K562 (cell line): ENCODE data around the gene OR5K2. TPM values are rescaled to one million over a fixed set of nuclear protein-coding genes. Genes with fewer than 3 reads are reported as not detected.

ENCODE experiments used
- ATAC-seq: fragments of 200-7000 bp; cut with Tn5 transposase; 3 replicates; pipeline ENCODE4 v1.9.1; 2020; ENCODE audit warnings: moderate library complexity
- BruUV-seq: library from RNA; stranded (reverse); fragments of 400-500 nt; replicated peaks from 2 replicates; lab custom pipeline; 2021; lab: Mats Ljungman, UMichigan
- CTCF ChIA-PET: fragments of 300-600 bp; formaldehyde crosslinking; extraction: SDS; loops from one replicate; lab custom pipeline; 2021; ENCODE audit warnings: low intra/inter-chr PET ratio; lab: Yijun Ruan, JAX
- POLR2A ChIA-PET: fragments of 300-600, 350-650 bp; sonication (Branson Sonifier 250); formaldehyde crosslinking; extraction: SDS; loops from one replicate; lab custom pipeline; 2021; ENCODE audit warnings: antibody characterized with exemption, inconsistent platforms; lab: Yijun Ruan, JAX
- DNase-seq, 4 experiments: peaks; one replicate each; pipeline versions ENCODE4 v3.0.0 to v3.0.0-alpha.2; 2011 to 2018; ENCODE audit warnings: low spot score in 3 of 4, mixed read lengths in 3 of 4; ENCODE audit errors: extremely low read depth in 1 of 4
- FAIRE-seq: peaks from 2 replicates; lab custom pipeline; 2011; peaks lifted over from hg19 to GRCh38; lab: Jason Lieb, UNC
- H2AFZ ChIP-seq: 2 replicates; pipeline ENCODE4 v1.6.0; 2011; ENCODE audit warnings: low read depth, low read length, control low read depth, inconsistent platforms
- H3K27ac ChIP-seq: fragments of 200-600 bp; 3 replicates; pipeline ENCODE4 v1.8.0; 2011; ENCODE audit warnings: low read depth, mild to moderate bottlenecking, control low read depth, inconsistent platforms, low read length, moderate library complexity, mixed read lengths; ENCODE audit errors: extremely low read depth
- H3K27me3 ChIP-seq, 2 experiments: fragments of 300-600 bp in 1 of 2; 2 replicates in 1 of 2; 3 replicates in 1 of 2; pipeline versions ENCODE4 v1.6.0 to v1.8.0; 2011; ENCODE audit warnings: inconsistent platforms in 2 of 2, low read length in 2 of 2, mild to moderate bottlenecking in 1 of 2, mixed read lengths in 1 of 2, moderate library complexity in 1 of 2; ENCODE audit not compliant: control insufficient read depth in 2 of 2, insufficient read depth in 2 of 2
- H3K36me3 ChIP-seq: fragments of 300-600 bp; 3 replicates; pipeline ENCODE4 v1.8.0; 2011; ENCODE audit warnings: mild to moderate bottlenecking, low read length, inconsistent platforms; ENCODE audit not compliant: control insufficient read depth, insufficient read depth
- H3K4me1 ChIP-seq, 2 experiments: fragments of 200-600 bp in 1 of 2; replicated peaks in 1 of 2; 2 replicates in 1 of 2; 3 replicates in 1 of 2; pipeline versions ENCODE4 v1.5.1 to v1.8.0; 2011; ENCODE audit warnings: inconsistent platforms in 2 of 2, low read length in 2 of 2, mild to moderate bottlenecking in 1 of 2, mixed read lengths in 1 of 2, moderate library complexity in 1 of 2; ENCODE audit not compliant: control insufficient read depth in 2 of 2, insufficient read depth in 2 of 2
- H3K4me2 ChIP-seq: 2 replicates; pipeline ENCODE4 v1.6.1; 2011; ENCODE audit warnings: low read length, control low read depth, inconsistent platforms, mixed read lengths; ENCODE audit not compliant: insufficient read depth
- H3K4me3 ChIP-seq: fragments of 200-600 bp; sonication (generic), shearing (Covaris generic); 2 replicates; pipeline ENCODE4 v1.5.1; 2016; ENCODE audit warnings: control low read depth, inconsistent platforms
- H3K79me2 ChIP-seq: fragments of 200-600 bp; 3 replicates; pipeline ENCODE4 v1.8.0; 2011; ENCODE audit warnings: low read length, inconsistent platforms; ENCODE audit not compliant: control insufficient read depth, insufficient read depth
- H3K9ac ChIP-seq, 2 experiments: 2 replicates each; pipeline versions ENCODE4 v1.6.0 to v1.6.1; 2011; ENCODE audit warnings: low read depth in 2 of 2, low read length in 2 of 2, control low read depth in 1 of 2, inconsistent platforms in 1 of 2, mild to moderate bottlenecking in 1 of 2, mixed read lengths in 1 of 2; ENCODE audit not compliant: insufficient read depth in 1 of 2
- H3K9me1 ChIP-seq: one replicate; pipeline ENCODE4 v1.6.0; 2011; ENCODE audit warnings: inconsistent platforms, mild to moderate bottlenecking, low read length, moderate library complexity; ENCODE audit not compliant: control insufficient read depth, insufficient read depth
- H3K9me3 ChIP-seq: replicated peaks from 2 replicates; pipeline ENCODE4 v1.5.1; 2011; ENCODE audit warnings: low read depth, low read length, inconsistent platforms; ENCODE audit not compliant: control insufficient read depth, insufficient read depth
- H4K20me1 ChIP-seq: replicated peaks from 2 replicates; pipeline ENCODE4 v1.6.1; 2011; ENCODE audit warnings: low read length, inconsistent platforms, mixed read lengths; ENCODE audit not compliant: control insufficient read depth, insufficient read depth
- CBX2 ChIP-seq: fragments of 200-600 bp; sonication (generic); IDR thresholded peaks from one replicate; pipeline ENCODE4 v1.6.1; 2012; ENCODE audit warnings: mild to moderate bottlenecking, low read length, inconsistent platforms; ENCODE audit not compliant: insufficient read depth, poor library complexity, severe bottlenecking
- CEBPB ChIP-seq: fragments of 450-650 bp; IDR thresholded peaks from 2 replicates; pipeline ENCODE4 v1.6.1; 2016; ENCODE audit warnings: missing genetic modification characterization, missing compliant biosample characterization
- MIER1 ChIP-seq: fragments of 450-650 bp; IDR thresholded peaks from 2 replicates; pipeline ENCODE4 v1.6.1; 2016; ENCODE audit warnings: antibody characterized with exemption, mild to moderate bottlenecking, low read depth
- PHF8 ChIP-seq: fragments of 200-600 bp; sonication (generic); IDR thresholded peaks from 2 replicates; pipeline ENCODE4 v1.6.1; 2012; ENCODE audit warnings: mixed run types, mild to moderate bottlenecking, inconsistent platforms, low read length, moderate library complexity, borderline replicate concordance
- POLR2AphosphoS2 ChIP-seq: IDR thresholded peaks from 2 replicates; pipeline ENCODE4 v1.6.1; 2012; ENCODE audit warnings: low read length, improper control_type of control experiment
- SP1 ChIP-seq: sonication (generic); formaldehyde crosslinking; IDR thresholded peaks from 2 replicates; pipeline ENCODE4 v1.8.1; 2022; ENCODE audit warnings: mild to moderate bottlenecking, missing genetic modification reagents
- ZNF23 ChIP-seq: fragments of 250-450 bp; sonication (Bioruptor Pico); IDR thresholded peaks from 2 replicates; pipeline ENCODE4 v1.4.0; 2020; ENCODE audit warnings: mild to moderate bottlenecking
- ZNF644 ChIP-seq: fragments of 200-800 bp; sonication (Bioruptor generic); IDR thresholded peaks from 2 replicates; pipeline ENCODE4 v1.6.1; 2016; ENCODE audit warnings: low read depth, missing genetic modification characterization, missing compliant biosample characterization
- WGBS: fragments of 100-300 bp; shearing (Covaris generic); methylation state at CpG from one replicate; pipeline ENCODE4 v1.1.6; 2016; ENCODE audit warnings: low coverage, mixed read lengths; ENCODE audit not compliant: insufficient coverage; ENCODE audit errors: missing lambda C conversion rate; 5-methylcytosine and 5-hydroxymethylcytosine counted together
- in situ Hi-C: fragments of 300-500 bp; cut with MboI; formaldehyde crosslinking; loops from 4 replicates; pipeline ENCODE4 v1.15.0; 2018; ENCODE audit warnings: inconsistent platforms, mixed read lengths
- intact Hi-C: fragments of 100-400 bp; cut with micrococcal nuclease; formaldehyde crosslinking; loops from 2 replicates; pipeline ENCODE4 v1.14.2; 2022
- polyA plus RNA-seq, 8 experiments: library from polyadenylated mRNA; depleted of rRNA in 4 of 8; stranded (reverse) in 5 of 8; unstranded in 3 of 8; fragments of >200 nt; fragmentation: Nextera tagmentation in 2 of 8; fragmentation: Illumina TruSeq in 1 of 8; extraction: Ambion mirVana in 2 of 8; extraction: Trizol in 1 of 8; gene quantifications; 2 replicates each; pipeline versions ENCODE4 v1.2.1 to v1.2.3, GENCODE V29; 2011 to 2014; ENCODE audit warnings: inconsistent platforms in 1 of 8, missing spikeins in 1 of 8
- total RNA-seq, 7 experiments: library from RNA; depleted of rRNA in 6 of 7; stranded (reverse); fragments of >200 nt in 6 of 7; fragmentation: Illumina TruSeq in 2 of 7; extraction: Trizol in 2 of 7; gene quantifications; 2 replicates each; pipeline versions ENCODE4 v1.2.1 to v1.2.3, GENCODE V29; 2011 to 2021; ENCODE audit warnings: low replicate concordance in 1 of 7
- TF ChIP-seq, protein P1 (sequence below): IDR thresholded peaks from 2 replicates; pipeline ENCODE4 v1.6.1; 2012; ENCODE audit warnings: low read depth, low read length, improper control_type of control experiment, borderline replicate concordance
- TF ChIP-seq, protein P2 (sequence below): sonication (generic); formaldehyde crosslinking; IDR thresholded peaks from 2 replicates; pipeline ENCODE4 v1.8.0; 2022; ENCODE audit warnings: mild to moderate bottlenecking, missing genetic modification reagents, borderline replicate concordance

Gene OR5K2
- total and polyA plus RNA-seq, 9 of the 15 experiments (the other 6 are each of a cell fraction or from before 2014, with no cell fraction given), result not detected

DNA sequence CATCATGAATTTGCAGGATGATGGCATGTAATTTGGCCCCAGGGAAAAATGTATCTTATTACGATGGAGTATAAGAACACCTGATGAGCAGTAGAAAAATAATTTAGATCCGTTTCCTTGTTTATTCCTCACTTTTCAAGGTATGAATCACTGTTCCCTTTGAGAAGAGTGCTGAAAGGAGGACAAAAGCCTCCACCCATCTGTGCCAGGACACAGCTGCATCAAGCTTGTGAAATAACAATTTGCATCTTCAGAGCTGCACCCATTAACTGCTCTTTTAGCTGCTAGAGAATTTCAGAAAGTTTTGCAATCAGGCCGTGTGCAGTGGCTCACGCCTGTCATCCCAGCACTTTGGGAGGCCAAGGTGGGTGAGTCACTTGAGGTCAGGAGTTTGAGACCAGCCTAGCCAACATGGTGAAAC is 15.6 kb downstream of the OR5K2 start:
- no peak overlapping the region for H3K4me2 ChIP-seq
- no peak overlapping the region for H2AFZ ChIP-seq
- no peaks in the 10 kb centered on the region for H4K20me1 ChIP-seq
- CTCF ChIA-PET, result no interaction called here
- TF ChIP-seq, protein P1, sequence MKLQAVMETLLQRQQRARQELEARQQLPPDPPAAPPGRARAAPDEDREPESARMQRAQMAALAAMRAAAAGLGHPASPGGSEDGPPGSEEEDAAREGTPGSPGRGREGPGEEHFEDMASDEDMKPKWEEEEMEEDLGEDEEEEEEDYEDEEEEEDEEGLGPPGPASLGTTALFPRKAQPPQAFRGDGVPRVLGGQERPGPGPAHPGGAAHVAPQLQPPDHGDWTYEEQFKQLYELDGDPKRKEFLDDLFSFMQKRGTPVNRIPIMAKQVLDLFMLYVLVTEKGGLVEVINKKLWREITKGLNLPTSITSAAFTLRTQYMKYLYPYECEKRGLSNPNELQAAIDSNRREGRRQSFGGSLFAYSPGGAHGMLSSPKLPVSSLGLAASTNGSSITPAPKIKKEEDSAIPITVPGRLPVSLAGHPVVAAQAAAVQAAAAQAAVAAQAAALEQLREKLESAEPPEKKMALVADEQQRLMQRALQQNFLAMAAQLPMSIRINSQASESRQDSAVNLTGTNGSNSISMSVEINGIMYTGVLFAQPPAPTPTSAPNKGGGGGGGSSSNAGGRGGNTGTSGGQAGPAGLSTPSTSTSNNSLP, result no peak
- 0 out of 2 replicates have a peak, but pooled peaks have one; percentile 13 for TF ChIP-seq CEBPB (tag)
- WGBS, result 56% methylated on average over 3 of the region's 4 CpGs
- FAIRE-seq, result no peak
- intact Hi-C loops, result no loop called here
- no peak for DNase-seq
- H3K36me3 ChIP-seq, result peaks cover 22% of the 10 kb centered on the region; the same call in 2 of the 3 replicates
- no peaks in the 10 kb centered on the region for H3K9me1 ChIP-seq
- POLR2A ChIA-PET, result no interaction called here
- no peak overlapping the region for H3K27ac ChIP-seq
- H3K9ac ChIP-seq, result no peak overlapping the region
- no TSS peak for BruUV-seq
- no peaks in the 10 kb centered on the region for H3K27me3 ChIP-seq
- no peaks in the 10 kb centered on the region for H3K9me3 ChIP-seq
- ATAC-seq, result no peak
- no peaks in the 10 kb centered on the region; a peak in 1 of 5 replicates for H3K4me1 ChIP-seq
- in situ Hi-C loops, result no loop called here
- no peaks in the 10 kb centered on the region for H3K79me2 ChIP-seq
- no peak overlapping the region for H3K4me3 ChIP-seq

DNA sequence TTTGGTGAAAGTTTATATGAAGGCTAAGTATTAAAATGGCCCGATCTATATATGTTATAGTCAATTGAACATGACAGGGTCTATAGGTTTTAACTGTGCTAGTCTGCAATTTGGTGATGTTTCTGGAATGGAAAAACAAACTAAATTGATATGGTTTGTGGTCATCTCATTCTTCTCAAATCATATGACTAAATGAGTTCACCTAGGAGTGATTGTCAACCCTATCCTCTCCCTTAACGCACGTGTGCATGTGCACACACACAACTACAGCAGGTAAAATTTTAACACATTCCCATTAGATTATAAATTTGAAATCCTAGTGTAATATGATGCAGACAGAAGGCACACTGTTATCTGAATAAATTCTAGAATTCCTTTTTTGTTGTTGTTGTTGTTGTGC is 16.3 kb downstream of the OR5K2 start:
- ChIA-PET CTCF (no interaction called here), POLR2A (no interaction called here)
- H3K9me3 ChIP-seq, result no peaks in the 10 kb centered on the region
- H3K27me3 ChIP-seq, result no peaks in the 10 kb centered on the region
- no peaks in the 10 kb centered on the region for H3K79me2 ChIP-seq
- peaks cover 28% of the 10 kb centered on the region; the same call in 2 of the 3 replicates for H3K36me3 ChIP-seq
- WGBS, result 91% methylated on average over 3 of the region's 3 CpGs
- no peak overlapping the region for H2AFZ ChIP-seq
- no peaks in the 10 kb centered on the region for H3K9me1 ChIP-seq
- H4K20me1 ChIP-seq, result no peaks in the 10 kb centered on the region
- DNase-seq (no peak), FAIRE-seq (no peak), ATAC-seq (no peak)
- no peak overlapping the region for H3K4me2 ChIP-seq
- no peak overlapping the region for H3K4me3 ChIP-seq
- intact Hi-C loops, result no loop called here
- no peak overlapping the region for H3K9ac ChIP-seq
- H3K27ac ChIP-seq, result no peak overlapping the region
- in situ Hi-C loops, result no loop called here
- no peaks in the 10 kb centered on the region; a peak in 1 of 5 replicates for H3K4me1 ChIP-seq
- no TSS peak for BruUV-seq
- TF ChIP-seq CBX2, result no peak
- TF ChIP-seq, protein P2, sequence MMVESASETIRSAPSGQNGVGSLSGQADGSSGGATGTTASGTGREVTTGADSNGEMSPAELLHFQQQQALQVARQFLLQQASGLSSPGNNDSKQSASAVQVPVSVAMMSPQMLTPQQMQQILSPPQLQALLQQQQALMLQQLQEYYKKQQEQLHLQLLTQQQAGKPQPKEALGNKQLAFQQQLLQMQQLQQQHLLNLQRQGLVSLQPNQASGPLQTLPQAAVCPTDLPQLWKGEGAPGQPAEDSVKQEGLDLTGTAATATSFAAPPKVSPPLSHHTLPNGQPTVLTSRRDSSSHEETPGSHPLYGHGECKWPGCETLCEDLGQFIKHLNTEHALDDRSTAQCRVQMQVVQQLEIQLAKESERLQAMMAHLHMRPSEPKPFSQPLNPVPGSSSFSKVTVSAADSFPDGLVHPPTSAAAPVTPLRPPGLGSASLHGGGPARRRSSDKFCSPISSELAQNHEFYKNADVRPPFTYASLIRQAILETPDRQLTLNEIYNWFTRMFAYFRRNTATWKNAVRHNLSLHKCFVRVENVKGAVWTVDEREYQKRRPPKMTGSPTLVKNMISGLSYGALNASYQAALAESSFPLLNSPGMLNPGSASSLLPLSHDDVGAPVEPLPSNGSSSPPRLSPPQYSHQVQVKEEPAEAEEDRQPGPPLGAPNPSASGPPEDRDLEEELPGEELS (CRISPR knock-in tag), result no peak
- no peak for TF ChIP-seq PHF8
- no peak for TF ChIP-seq ZNF644 (tag)
- no peak for TF ChIP-seq POLR2AphosphoS2
- TF ChIP-seq MIER1, result no peak
- no peak for TF ChIP-seq SP1 (CRISPR knock-in tag)
- TF ChIP-seq ZNF23 (CRISPR knock-in tag), result no peak
